Loucy (cell line): ENCODE results near the gene GAL3ST3.

Source experiments
- H2AFZ ChIP-seq: fragments of 200-600 bp; sonication (generic); 2 replicates; pipeline ENCODE4 v1.6.0; 2016; ENCODE audit warnings: antibody characterized with exemption, mild to moderate bottlenecking, low read length, moderate library complexity
- H3F3A ChIP-seq: fragments of 200-600 bp; 2 replicates; pipeline ENCODE4 v1.6.0; 2016; ENCODE audit warnings: antibody characterized with exemption, low read depth, mild to moderate bottlenecking
- H3K27me3 ChIP-seq: fragments of 200-600 bp; sonication (generic); 2 replicates; pipeline ENCODE4 v1.6.1; 2014; ENCODE audit warnings: low read length, mild to moderate bottlenecking; ENCODE audit not compliant: insufficient read depth, poor library complexity, severe bottlenecking
- H3K36me3 ChIP-seq: fragments of 200-600 bp; sonication (generic); 2 replicates; pipeline ENCODE4 v1.6.1; 2016; ENCODE audit warnings: low read length; ENCODE audit not compliant: insufficient read depth
- H3K4me1 ChIP-seq: fragments of 200-600 bp; sonication (generic); 2 replicates; pipeline ENCODE4 v1.5.1; 2014; ENCODE audit warnings: low read length, mild to moderate bottlenecking; ENCODE audit not compliant: insufficient read depth, poor library complexity, severe bottlenecking
- H3K4me2 ChIP-seq: fragments of 200-600 bp; sonication (generic); 2 replicates; pipeline ENCODE4 v1.6.0; 2014; ENCODE audit warnings: antibody characterized with exemption, low read length, low read depth, mild to moderate bottlenecking; ENCODE audit not compliant: poor library complexity, severe bottlenecking
- H3K4me3 ChIP-seq: fragments of 200-600 bp; sonication (generic); 2 replicates; pipeline ENCODE4 v1.5.1; 2014; ENCODE audit warnings: low read length, mild to moderate bottlenecking, mixed read lengths; ENCODE audit not compliant: poor library complexity, severe bottlenecking
- H3K79me2 ChIP-seq: fragments of 200-600 bp; sonication (generic); 2 replicates; pipeline ENCODE4 v1.6.1; 2014; ENCODE audit warnings: low read length; ENCODE audit not compliant: insufficient read depth
- H3K9ac ChIP-seq: fragments of 200-600 bp; sonication (generic); 2 replicates; pipeline ENCODE4 v1.6.0; 2014; ENCODE audit warnings: mild to moderate bottlenecking, low read depth, low read length, moderate library complexity; ENCODE audit not compliant: poor library complexity, severe bottlenecking
- H3K9me2 ChIP-seq: fragments of 200-600 bp; sonication (generic); replicated peaks from 2 replicates; pipeline ENCODE4 v1.6.1; 2016; ENCODE audit warnings: low read depth, low read length, mixed read lengths
- H3K9me3 ChIP-seq: fragments of 200-600 bp; sonication (generic); 2 replicates; pipeline ENCODE4 v1.6.1; 2014; ENCODE audit warnings: mild to moderate bottlenecking, antibody characterized with exemption, low read length, low read depth; ENCODE audit not compliant: insufficient read depth
- H4K20me1 ChIP-seq: fragments of 200-600 bp; sonication (generic); 2 replicates; pipeline ENCODE4 v1.6.0; 2014; ENCODE audit warnings: antibody characterized with exemption, low read length, mild to moderate bottlenecking; ENCODE audit not compliant: insufficient read depth, poor library complexity, severe bottlenecking
- EZH2phosphoT487 ChIP-seq: fragments of 200-600 bp; IDR thresholded peaks from 2 replicates; pipeline ENCODE4 v1.6.1; 2018; ENCODE audit warnings: antibody characterized with exemption, mild to moderate bottlenecking, moderate library complexity, borderline replicate concordance
- TF ChIP-seq, protein P1 (sequence below): fragments of 200-600 bp; sonication (generic); conservative IDR thresholded peaks from 2 replicates; pipeline ENCODE4 v1.5.1; 2014; ENCODE audit warnings: mild to moderate bottlenecking, antibody characterized with exemption, low read length

Gene GAL3ST3

DNA sequence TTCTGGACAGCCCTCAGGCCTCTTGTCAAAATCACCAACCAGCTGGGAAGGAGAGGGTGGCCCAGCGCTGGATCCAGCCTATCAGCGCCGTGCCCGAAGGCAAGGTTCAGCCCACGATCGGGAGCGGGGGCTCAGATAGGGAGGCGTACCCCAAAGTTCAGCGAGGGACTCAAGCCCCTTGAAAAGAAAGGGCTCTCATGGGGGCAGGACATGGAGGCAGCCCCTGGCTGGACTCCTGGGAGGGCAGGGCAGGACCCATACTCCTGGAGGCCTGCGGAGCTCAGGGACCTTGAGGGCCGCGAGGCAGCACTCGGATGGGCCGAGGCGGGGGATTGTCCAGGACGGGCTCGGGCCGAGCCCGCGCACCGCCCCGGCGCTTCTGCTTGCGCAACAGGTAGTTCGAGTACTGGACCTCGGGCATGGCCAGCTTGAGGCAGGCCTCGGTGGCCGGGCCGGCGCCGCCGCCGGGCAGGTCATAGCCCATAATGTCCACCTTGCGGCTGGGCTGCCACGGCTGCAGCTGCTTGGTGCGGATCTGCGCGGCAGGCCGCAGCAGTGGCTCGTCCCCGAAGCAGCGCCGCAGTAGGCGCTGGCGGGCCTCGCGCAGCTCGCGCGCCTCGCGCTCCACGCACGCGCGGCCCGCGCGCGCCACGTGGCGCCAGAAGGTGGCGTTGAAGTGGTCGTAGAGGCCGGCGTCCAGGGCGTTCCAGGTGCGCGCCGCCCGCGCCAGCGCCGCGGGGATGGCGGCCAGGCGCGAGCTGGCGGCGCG is 6.5 kb downstream of the GAL3ST3 start:
- peaks cover 4% of the 10 kb centered on the region for H3K4me1 ChIP-seq
- H3K27me3 ChIP-seq = no peaks in the 10 kb centered on the region
- no peaks in the 10 kb centered on the region for H3K9me3 ChIP-seq
- no peak overlapping the region for H3K4me2 ChIP-seq
- H3K9me2 ChIP-seq = no peaks in the 10 kb centered on the region
- no peaks in the 10 kb centered on the region for H3K36me3 ChIP-seq
- no peak for TF ChIP-seq EZH2phosphoT487
- TF ChIP-seq, protein P1, sequence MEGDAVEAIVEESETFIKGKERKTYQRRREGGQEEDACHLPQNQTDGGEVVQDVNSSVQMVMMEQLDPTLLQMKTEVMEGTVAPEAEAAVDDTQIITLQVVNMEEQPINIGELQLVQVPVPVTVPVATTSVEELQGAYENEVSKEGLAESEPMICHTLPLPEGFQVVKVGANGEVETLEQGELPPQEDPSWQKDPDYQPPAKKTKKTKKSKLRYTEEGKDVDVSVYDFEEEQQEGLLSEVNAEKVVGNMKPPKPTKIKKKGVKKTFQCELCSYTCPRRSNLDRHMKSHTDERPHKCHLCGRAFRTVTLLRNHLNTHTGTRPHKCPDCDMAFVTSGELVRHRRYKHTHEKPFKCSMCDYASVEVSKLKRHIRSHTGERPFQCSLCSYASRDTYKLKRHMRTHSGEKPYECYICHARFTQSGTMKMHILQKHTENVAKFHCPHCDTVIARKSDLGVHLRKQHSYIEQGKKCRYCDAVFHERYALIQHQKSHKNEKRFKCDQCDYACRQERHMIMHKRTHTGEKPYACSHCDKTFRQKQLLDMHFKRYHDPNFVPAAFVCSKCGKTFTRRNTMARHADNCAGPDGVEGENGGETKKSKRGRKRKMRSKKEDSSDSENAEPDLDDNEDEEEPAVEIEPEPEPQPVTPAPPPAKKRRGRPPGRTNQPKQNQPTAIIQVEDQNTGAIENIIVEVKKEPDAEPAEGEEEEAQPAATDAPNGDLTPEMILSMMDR = no peak
- H4K20me1 ChIP-seq = no peaks in the 10 kb centered on the region
- H3F3A ChIP-seq = no peaks in the 10 kb centered on the region
- no peak overlapping the region for H3K9ac ChIP-seq
- H3K79me2 ChIP-seq = no peaks in the 10 kb centered on the region
- H3K4me3 ChIP-seq = no peak overlapping the region
- no peak overlapping the region for H2AFZ ChIP-seq

DNA sequence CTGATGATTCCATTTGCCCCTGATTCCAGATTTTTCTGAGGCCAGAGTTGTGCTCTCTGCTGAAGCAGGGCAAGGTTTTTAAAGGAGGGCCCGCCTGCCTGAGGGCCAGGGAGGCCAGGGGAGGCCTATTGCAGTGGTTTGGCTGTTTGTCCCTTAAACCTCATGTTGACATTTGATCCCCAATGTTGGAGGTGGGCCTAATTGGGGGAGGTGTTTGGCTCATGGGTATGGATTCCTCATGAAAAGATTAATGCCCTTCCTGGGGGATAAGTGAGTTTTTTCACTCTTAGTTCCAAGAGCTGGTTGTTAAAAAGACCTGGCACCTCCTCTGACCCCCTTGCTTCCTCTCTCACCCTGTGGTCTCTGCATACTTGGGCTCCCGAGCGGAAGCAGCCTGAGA is 9.2 kb downstream of the GAL3ST3 start:
- TF ChIP-seq, protein P1 = no peak
- no peak for TF ChIP-seq EZH2phosphoT487

DNA sequence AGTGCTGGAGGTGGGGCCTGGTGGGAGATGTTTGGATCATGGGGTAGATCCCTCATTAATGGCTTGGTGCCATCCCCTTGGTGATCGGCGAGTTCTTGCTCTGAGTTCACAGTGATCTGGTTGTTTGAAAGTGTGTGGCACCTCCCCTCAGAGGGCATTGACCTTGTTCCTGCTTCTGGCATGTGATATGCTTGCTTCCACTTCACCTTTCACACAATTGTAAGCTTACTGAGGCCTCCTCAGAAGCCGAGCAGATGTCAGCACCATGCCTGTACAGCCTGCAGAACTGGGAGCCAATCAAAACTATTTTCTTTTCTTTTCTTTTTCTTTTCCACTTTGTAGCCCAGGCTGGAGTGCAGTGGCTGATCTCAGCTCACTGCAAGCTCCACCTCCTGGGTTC is 11.6 kb downstream of the GAL3ST3 start:
- H3K36me3 ChIP-seq = no peaks in the 10 kb centered on the region
- no peaks in the 10 kb centered on the region for H3K9me3 ChIP-seq
- H4K20me1 ChIP-seq = no peaks in the 10 kb centered on the region
- H3K9me2 ChIP-seq = no peaks in the 10 kb centered on the region
- no peaks in the 10 kb centered on the region for H3F3A ChIP-seq
- no peak overlapping the region for H2AFZ ChIP-seq
- no peak overlapping the region for H3K4me3 ChIP-seq
- H3K4me2 ChIP-seq = no peak overlapping the region
- TF ChIP-seq EZH2phosphoT487 = no peak
- TF ChIP-seq, protein P1 = no peak
- H3K4me1 ChIP-seq = no peaks in the 10 kb centered on the region
- no peaks in the 10 kb centered on the region for H3K79me2 ChIP-seq
- H3K27me3 ChIP-seq = no peaks in the 10 kb centered on the region
- no peak overlapping the region for H3K9ac ChIP-seq

More for the DNA sequence above, 9.2 kb downstream of the GAL3ST3 start:
- H3K9ac ChIP-seq = no peak overlapping the region
- no peaks in the 10 kb centered on the region for H3K36me3 ChIP-seq
- H3K4me3 ChIP-seq = no peak overlapping the region
- no peaks in the 10 kb centered on the region for H3K9me3 ChIP-seq
- no peaks in the 10 kb centered on the region for H3K27me3 ChIP-seq
- H2AFZ ChIP-seq = no peak overlapping the region
- no peaks in the 10 kb centered on the region for H3K79me2 ChIP-seq
- H3F3A ChIP-seq = no peaks in the 10 kb centered on the region
- no peaks in the 10 kb centered on the region for H3K9me2 ChIP-seq
- no peaks in the 10 kb centered on the region for H4K20me1 ChIP-seq
- H3K4me1 ChIP-seq = peaks cover under 1% of the 10 kb centered on the region
- no peak overlapping the region for H3K4me2 ChIP-seq
